ENCODE measurements around the gene PTRH2.
A peak's percentile ranks its signal among the peaks of the same experiment; 100 is the strongest.
"Not testable (repeated sequence)": the region's sequence is repeated elsewhere in the genome, so short reads cannot be mapped to it uniquely, and the experiment has no call there.

PTRH2 gene

DNA sequence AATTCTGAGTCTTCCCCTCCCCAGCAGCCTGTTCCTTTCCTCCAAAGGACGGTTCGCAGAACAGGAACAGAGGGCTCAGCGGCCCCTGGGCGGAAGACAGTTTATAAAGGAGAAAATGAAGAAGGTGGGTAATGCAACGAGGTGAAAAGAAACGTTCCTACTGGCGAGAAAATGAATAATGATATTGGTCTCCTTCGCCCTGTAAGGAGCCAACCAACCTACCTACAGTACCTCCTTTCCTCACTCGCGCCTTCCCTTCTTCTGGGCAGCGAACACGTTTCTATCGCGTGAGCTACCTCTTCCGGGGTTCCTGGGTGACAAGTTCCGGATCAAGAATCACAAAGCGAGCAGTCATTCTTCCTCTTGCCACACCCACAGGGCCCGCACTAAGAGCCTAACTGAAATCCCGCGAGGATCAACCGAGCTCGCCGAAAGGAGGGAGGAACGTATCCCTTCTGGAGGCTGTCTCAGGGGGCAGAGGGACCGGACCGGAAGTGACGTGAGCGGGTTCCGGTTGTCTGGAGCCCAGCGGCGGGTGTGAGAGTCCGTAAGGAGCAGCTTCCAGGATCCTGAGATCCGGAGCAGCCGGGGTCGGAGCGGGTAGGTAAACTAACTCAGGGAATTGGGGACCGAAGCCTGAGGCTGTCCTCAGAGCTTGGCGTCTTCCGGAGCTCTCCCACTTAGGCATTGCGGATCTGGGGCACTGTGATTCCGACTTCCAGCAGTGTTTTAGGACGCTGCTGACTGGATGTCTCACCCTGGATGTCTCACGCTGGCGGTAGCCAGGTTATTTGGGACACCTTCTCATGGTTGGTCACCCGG lies at the start of gene PTRH2, which contains the start of gene VMP1:
Gene PTRH2, minus strand, starts transcription at position 282 of the 822 bp plus-strand sequence. CDS start 9,452 bp downstream, outside the sequence.
Gene VMP1, plus strand, starts transcription at position 506 of the 822 bp plus-strand sequence. CDS start 23,793 bp downstream, outside the sequence.
- DNase-seq: peak; percentile 99

DNA sequence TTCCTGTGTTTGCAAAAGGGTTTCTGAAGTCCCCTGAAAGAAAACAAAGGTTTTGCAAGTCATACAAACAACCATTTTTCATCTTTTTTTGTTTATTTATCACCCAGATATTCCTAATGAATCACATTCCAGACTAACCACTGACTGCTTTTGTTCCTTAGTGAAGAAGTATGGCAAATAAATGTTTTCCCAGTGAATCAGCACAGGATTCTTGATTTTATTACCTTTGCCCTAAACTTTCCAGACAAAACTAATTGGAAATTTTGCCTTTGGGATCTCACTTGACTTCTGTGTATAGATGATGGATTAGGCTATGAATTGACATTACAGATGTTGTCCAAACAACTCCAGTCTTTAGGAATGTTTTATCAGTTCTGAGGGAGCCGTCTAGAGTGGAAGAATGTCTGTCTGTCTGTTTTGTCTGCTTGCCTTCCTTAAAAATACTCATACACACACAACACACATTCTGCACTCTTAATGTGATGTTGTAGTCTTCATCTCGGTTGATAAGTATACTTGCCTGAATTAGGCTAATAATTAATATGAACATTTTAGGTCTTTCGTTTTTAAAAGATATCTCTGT lies 49.1 kb upstream of the PTRH2 start:
- no peak for DNase-seq

DNA sequence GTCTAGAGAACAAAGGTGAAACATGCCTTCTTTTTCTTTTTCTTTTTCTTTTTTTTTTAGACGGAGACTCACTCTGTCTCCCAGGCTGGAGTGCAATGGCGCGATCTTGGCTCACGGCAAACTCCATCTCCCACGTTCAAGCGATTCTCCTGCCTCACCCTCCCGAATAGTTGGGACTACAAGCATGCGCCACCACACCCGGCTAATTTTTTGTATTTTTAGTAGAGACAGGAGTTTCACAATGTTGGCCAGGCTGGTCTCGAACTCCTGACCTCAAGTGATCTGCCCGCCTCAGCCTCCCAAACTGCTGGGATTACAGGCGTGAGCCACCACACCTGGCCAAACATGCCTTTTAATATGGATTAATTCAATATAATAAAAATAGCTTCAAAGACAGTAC lies 47.8 kb upstream of the PTRH2 start:
- not testable (repeated sequence) for DNase-seq

DNA sequence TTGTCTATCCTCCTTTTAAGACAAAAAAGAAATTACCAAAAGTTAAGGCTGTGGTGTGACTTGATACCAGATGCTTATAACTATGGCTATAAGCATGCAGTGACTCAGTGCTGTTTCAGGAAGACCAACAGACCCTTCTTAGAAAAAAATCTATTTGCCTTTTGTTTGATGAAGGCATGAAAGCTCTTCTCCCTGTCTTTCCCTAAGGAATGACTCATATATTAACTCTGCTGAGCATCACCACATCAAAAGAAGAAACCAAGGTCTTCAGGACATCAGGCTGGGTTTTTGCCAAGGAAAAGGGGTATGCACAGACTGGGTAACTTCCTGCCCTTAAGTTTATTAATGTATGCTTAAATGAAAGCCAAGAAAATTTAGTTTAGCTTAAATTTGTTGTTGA lies 47.3 kb upstream of the PTRH2 start:
- DNase-seq: no peak

DNA sequence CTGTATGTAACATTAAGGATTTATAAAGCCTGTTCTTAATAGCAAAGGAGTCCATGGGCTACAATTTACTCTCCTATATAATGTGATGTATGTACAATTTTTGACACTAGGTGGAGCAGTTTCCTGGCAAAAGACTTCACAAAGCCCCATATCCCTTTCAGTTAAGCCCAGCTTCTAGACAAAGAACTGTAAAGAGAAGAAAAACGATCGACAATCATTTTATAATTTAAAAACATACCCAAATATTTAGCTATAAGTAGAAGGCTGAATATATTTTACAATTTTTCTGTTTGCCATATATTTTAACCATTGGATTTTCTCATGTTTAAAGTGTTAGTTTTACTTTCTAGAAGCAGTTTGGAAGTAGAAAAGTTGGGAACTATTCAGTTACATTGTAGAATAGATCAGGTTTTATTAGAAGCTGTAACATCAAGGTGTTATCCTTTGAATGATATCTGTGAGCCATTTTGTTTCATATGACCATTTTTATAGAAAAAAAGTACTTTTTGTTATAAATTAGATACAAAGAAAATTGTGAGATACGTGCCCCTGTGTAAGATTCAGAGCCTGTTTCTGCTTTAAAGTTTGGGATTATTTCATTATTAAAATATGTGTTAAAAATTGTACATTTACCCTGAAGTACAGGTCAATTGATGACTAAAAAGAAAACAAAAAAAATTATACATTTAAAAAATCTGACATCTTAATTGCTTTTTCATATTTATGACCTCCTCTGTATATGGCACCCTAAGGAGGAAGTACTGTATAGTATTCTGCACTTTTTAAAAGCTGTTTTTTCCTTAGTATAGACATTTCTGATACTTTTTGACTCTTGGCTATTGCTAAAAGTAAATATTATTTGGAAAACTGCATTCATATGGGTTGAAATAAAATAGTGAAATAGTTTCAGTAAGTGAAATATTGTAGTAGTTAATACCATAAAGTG lies 46.6 kb upstream of the PTRH2 start:
- DNase-seq: peak; percentile 54

DNA sequence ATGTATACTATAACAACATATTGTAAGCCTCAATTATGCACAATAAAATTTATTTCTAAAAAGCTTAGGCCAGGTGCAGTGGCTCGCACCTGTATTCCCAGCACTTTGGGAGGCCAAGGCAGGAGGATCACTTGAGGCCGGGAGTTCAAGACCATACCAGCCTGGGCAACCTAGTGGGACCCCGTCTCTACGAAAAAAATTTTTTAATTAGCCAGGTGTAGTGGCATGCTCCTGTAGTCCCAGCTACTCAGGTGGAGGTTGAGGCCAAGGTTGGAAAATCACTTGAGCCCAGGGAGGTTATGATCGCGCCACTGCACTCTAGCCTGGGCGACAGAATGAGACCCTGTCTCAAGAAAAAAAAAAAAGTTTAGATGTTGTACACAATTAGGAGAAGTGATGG lies 45.7 kb upstream of the PTRH2 start:
- no peak for DNase-seq

DNA sequence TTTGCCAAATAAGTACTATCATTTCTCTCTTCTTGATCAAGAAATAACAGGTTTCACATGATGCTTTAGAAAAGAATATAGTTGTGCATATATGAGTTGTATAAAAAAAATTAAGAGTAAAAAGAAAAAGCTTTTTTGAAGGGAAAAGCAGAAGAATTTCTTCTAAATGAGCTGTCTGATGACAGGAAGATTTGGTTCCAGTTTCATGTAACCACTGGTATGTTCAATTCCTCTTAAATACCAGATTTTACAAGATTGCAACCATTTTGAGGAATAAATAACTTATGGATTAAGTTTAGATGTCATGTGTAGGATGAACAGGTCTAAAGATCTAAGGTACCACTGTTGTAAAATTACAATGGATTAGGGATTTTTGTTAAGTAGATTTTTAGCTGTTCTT lies 45.2 kb upstream of the PTRH2 start:
- DNase-seq: no peak

DNA sequence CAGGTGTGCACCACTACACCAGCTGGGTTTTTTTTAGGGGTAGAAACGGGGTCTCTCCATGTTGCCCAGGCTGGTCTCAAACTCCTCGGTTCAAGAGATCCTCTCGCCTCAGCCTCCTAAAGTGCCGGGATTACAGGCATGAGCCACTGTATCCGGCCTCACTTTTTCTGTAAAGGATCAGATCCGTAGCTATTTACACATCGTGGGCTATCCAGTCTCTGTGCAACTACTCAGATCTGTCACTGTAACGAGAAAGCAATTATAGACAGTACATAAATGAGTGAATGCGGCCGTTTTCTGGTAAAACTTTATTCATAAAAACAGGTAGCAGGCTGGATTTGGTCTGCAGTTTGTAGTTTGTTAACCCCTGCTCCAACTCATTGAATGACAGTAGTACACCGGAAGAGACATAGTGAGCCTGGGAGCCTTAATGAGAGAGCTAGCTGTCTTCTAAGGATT lies 44.8 kb upstream of the PTRH2 start:
- no peak for DNase-seq

DNA sequence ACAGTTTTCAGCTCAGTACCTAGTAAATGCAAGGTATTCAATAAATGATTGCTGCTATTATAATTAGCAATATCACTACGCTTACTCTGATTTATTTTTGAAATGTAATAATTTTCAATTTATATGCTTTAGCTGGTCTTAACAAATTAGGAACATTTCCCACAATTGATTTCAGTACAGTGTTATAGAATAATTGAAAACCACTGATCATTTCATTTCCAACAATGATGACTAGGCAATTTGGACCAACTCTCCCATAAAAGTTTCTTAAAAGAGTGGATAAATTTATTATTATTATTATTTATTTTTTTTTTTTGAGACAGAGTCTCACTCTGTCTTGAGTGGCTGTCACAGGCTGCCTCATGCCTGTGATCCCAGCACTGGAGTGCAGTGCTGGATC lies 41.4 kb upstream of the PTRH2 start:
- no peak for DNase-seq

DNA sequence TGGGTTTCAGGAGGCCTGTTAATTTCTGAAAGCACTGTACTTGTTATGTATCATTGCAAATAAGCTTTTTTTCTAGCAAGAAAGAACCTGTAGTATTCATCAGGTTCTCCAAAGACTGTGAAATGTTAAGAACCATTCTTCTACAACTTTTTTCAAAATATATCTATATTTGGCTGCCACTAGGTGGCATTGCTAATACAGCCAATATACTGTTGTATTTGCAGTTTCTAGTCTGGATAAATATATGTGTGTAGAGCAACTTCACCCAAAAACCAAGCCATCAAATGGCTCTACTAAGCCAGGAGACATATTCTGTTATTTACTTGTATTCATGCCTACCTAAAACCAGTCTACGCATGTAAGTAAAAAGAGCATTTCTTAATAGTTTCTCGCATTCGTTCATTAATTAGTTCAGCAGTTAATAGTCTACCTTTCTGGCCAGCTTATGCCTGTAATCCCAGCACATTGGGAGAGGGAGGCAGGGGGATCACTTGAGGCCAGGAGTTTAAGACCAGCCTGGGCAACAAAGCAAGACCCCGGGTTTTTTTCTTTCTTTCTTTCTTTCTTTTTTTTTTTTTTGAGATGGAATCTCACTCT lies 39.7 kb upstream of the PTRH2 start:
- peak; percentile 2 for DNase-seq

DNA sequence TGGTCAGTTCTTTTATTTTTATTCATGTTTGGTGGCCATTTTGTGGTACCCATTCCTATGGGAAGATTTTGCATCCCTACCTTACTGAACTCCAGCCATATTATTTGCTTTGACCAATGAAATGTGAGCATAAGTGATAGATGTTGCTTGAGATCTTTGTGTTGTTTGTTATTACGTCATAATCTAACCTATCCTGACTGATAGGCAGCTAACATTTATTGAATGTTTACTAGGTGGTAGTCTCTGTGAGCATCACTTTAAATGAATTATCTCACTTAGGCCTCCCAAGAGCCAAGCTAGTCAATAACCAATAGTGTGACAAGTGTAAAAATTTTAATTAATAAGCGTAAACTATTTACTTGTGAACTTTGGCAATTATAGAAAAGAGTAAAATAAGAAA lies 37.8 kb upstream of the PTRH2 start:
- no peak for DNase-seq

DNA sequence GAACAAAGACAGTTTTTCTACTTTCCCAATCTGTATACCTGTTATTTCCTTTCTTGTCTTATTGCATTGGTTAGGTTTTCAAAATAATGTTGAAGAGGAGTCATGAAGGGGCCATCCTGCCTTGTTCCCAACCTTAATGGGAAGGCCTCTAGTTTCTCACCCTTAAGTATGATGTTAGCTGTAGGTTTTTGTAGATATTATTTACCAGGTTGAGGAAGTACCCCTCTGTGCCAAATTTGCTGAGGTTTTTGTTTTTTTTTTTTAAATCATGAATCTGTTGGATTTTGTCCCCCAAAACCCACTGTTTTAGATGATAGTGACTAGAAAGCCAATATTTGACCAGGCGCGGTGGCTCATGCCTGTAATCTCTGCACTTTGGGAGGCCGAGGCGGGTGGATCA lies 36.6 kb upstream of the PTRH2 start:
- DNase-seq: no peak

DNA sequence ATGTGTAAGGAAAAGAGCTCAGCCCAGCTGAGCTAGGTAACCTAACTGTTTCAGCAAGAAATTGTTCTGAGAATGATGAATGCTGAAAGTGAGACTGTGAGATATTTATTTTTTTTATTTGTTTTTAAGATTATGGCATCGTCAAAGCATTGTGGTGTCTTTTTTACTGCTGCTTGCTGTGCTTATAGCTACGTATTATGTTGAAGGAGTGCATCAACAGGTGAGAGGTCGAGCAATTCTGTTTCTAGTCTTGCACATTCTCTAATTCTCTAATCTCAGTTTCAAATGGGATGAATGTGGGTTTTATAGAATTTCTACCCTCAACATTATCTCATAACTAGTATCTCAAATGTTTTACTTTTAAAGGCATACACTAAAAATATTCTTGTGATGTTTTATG lies 30.1 kb upstream of the PTRH2 start:
- no peak for DNase-seq

DNA sequence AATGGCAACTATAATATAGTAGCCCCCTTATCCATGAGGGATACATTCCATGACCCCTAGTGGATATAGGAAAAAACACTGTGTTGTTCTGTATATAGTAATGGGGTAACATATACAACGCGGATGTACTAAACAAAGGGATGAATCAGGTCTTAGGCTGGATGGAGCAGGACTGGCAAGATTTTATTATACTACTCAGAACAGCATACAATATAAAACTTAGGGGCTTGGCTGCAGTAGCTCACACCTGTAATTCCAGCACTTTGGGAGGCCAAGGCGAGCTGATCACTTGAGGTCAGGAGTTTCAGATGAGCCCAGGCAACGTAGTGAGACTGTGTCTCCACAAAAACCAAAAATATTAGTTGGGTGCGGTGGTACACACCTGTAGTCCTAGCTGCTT lies 27.0 kb upstream of the PTRH2 start:
- no peak for DNase-seq

DNA sequence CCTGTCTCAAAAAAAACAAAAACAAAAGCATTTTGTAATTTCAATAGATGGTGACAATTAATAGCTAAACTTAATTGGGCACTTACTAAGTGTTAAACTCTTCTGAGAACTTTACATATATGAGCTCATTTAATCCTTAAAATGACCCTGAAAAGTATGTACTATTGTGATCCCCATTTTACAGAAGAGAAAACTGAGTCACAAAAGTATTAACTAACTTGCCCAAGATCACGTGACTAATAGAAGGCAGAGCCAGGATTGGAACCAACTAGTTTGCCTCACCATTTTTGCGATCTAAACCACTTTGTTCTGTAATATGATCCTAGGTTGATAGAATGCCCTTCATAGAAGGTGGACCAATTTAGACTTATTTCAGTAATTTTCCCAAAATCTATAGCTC lies 26.5 kb upstream of the PTRH2 start:
- DNase-seq: no peak

DNA sequence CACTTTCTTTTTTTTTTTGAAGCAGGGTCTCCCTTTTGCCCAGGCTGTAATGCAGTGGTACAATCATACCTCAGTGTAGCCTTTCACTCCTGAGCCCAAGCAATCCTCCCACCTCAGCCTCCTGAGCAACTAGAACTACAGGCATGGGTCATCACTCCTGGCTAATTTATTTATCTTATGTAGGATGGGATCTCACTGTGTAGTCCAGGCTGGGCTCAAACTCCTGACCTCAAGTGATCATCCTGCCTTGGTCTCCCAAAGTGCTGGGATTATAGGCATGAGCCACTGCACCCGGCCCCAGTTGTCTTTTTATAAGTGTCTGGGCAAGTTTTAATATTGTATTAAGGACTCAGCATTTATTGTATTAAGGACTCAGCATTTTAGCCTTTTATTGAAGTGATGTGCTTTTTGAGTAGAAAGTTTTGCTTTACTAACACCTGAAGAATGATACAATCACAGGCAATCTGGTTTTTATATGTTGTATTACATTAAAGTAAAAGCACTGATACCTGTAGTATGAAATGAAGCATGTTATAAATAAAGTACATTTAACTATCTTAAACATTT lies 23.1 kb upstream of the PTRH2 start:
- DNase-seq: no peak

DNA sequence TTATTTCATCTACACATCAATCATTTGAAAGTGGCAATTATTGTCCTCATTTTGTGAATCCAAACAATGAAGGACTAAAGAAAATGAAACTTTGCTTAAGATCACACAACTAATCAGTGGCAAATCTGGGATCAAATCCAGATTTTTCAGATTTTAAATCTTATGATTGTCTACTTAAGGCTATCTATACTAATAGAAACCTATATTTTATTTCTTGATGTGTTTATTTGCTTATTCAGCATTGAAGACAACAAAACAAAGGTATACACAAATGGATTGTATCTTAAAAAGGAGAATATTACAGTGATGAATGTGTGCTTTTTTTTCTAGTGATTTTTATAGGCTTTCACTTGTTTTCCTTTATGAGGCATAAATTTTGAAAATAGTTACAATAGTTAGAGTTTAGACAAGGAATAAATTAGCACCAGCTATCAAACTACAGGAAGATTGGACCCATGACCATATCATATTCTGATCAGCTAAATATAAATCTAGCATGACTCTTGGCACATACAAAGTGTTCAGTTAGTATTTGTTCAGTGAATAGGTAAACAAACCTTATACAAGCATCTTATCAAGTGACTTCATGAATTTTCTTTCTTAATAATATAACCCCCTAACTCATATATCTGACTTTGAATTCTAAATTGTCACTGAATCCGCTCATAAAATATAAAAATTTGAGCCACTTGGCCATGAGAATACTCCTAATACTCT lies 20.7 kb upstream of the PTRH2 start:
- DNase-seq: no peak

DNA sequence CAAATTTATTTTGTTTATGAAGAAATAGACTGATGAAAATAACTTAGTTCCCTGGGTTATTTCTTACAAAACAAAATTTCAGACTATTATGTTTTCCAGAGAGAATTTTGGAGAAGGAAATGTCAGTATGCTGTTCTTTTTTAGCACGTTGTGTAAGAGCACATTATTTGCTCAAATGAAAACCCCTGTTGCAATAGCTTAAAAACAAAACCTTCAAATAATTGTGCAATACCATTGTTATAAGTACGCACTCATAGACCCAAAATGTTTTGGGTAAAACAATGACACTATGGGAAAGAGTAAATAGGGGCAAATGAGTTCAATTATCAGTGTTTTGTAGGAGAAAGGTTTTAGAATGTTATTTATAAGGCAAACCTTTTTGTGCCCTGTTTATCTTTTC lies 18.5 kb upstream of the PTRH2 start:
- DNase-seq: no peak

DNA sequence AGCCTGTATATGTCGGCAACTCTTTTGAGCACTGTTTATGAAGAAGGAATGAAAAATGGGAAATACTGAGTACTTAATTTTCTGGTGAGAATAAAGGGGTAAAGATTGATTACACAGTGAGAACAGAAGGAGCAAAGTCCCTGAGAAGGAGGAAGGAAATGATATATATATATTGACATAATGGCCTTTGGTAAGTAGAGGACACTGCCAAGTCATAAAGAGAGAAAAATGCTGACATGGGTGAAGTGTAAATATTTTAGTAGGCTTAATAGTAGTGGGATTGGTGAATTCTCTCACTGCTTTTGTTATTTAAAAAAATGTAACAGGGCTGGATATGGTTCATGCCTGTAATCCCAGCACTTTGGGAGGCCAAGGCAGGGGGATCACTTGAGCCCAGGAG lies 16.4 kb upstream of the PTRH2 start:
- DNase-seq: no peak

DNA sequence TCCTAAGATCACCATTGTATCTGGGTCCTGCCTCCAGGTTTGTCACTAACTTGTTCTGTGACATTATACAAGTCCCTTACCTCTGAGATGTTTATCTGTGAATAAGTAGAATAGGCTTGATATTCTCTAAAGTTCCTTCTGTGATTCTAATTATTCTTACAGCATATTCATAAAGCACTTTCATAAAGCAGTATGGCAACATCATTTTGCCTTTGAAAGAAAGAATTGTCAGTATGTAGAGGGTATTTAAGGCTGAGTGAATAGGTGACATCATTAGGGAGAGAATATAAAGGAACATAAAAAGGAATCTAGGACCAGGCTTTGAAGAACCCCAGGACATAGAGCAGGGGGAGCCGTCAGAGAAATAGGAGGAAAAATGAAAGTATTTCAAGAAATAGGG lies 15.8 kb upstream of the PTRH2 start:
- no peak for DNase-seq

DNA sequence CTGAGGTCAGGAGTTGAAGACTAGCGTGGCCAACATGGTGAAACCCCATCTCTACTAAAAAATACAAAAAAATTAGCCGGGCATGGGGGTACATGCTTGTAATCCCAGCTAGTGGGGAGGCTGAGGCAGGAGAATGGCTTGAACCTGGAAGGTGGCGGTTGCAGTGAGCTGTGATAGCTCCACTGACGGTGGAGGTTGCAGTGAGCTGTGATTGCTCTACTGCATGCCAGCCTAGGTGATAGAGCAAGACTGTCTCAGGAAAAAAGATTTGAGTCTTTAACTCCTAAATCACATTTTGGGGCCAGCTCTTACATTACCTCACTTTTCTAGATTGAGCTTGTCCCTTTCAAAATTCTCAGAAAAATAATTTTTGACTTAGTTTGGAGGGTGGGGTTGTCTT lies 15.4 kb upstream of the PTRH2 start:
- no peak for DNase-seq

DNA sequence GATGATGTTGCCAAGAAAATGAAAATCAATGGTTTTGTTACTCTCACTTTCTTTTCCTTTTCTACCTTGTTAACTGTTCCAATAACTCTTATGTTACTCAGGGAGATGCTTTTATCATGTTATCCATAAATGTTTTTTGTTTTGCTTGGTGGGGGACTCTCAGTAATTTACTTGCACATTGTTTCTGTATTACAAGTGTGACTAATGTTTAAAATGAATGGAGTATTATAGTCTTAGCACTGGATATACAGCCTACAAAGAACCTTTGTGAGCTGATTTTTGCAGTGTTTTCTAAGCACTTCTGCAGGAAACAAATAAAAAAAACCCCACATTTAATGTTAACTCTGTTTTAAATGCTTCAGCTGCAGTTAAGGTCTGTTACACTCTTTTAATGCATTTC lies 12.3 kb upstream of the PTRH2 start:
- no peak for DNase-seq
